Small intestine (tissue), 7 donors: Measurements from ENCODE around the gene B4GALNT4. TPM values are rescaled to one million over a fixed set of nuclear protein-coding genes. Genes with fewer than 3 reads are reported as not detected.

ENCODE experiments used
- DNase-seq, 2 donors: peaks; one replicate each; pipeline versions ENCODE4 v3.0.0 to v3.0.0-alpha.2; 2013
- FAIRE-seq: peaks from 2 replicates; lab custom pipeline; 2012; peaks lifted over from hg19 to GRCh38; lab: Jason Lieb, UNC
- H3K27ac ChIP-seq, 3 donors: one replicate each; pipeline ENCODE4 v1.5.1; 2013; ENCODE audit warnings: low read length in 2 of 3, mild to moderate bottlenecking in 2 of 3, control low read depth in 1 of 3, inconsistent platforms in 1 of 3, low read depth in 1 of 3, moderate library complexity in 1 of 3
- H3K27me3 ChIP-seq, 3 donors: one replicate each; pipeline ENCODE4 v1.6.1; 2013; ENCODE audit warnings: low read length in 3 of 3, inconsistent platforms in 1 of 3; ENCODE audit not compliant: control insufficient read depth in 3 of 3, insufficient read depth in 3 of 3
- H3K36me3 ChIP-seq, 3 donors: one replicate each; pipeline ENCODE4 v1.6.1; 2013; ENCODE audit warnings: low read length in 3 of 3, inconsistent platforms in 1 of 3, low read depth in 1 of 3, mild to moderate bottlenecking in 1 of 3, moderate library complexity in 1 of 3; ENCODE audit not compliant: control insufficient read depth in 3 of 3, insufficient read depth in 2 of 3
- H3K4me1 ChIP-seq, 3 donors: one replicate each; pipeline ENCODE4 v1.6.1; 2013; ENCODE audit warnings: low read length in 2 of 3, inconsistent platforms in 1 of 3, low read depth in 1 of 3, mild to moderate bottlenecking in 1 of 3, moderate library complexity in 1 of 3; ENCODE audit not compliant: control insufficient read depth in 3 of 3, insufficient read depth in 2 of 3
- H3K4me3 ChIP-seq, 3 donors: one replicate each; pipeline ENCODE4 v1.5.1; 2013; ENCODE audit warnings: low read length in 3 of 3, control low read depth in 1 of 3, inconsistent platforms in 1 of 3, low read depth in 1 of 3, mild to moderate bottlenecking in 1 of 3, moderate library complexity in 1 of 3
- H3K9me3 ChIP-seq, 2 donors: one replicate each; pipeline ENCODE4 v1.6.1; 2013; ENCODE audit warnings: low read depth in 1 of 2, low read length in 1 of 2; ENCODE audit not compliant: control insufficient read depth in 2 of 2, insufficient read depth in 1 of 2
- WGBS, 3 donors: extraction: QIAGEN DNeasy Blood & Tissue Kit; methylation state at CpG; one replicate each; pipeline ENCODE4 v1.1.7; 2013; 5-methylcytosine and 5-hydroxymethylcytosine counted together
- polyA plus RNA-seq, 4 donors: library from polyadenylated mRNA; stranded (reverse) in 3 of 4; unstranded in 1 of 4; fragments of 200-250 nt in 3 of 4; fragments of 120-200 nt in 1 of 4; gene quantifications; one replicate each; pipeline versions ENCODE4 v1.2.1 to v1.2.3, GENCODE V29; 2013
- donor health status: healthy with polysubstance abuse.
- donor health status: control.
- donor health status: control.
- donor health status: Bipolar disorder and iron deficiency.
- donor health status: healthy.

Gene B4GALNT4
- polyA plus RNA-seq, 4 donors, result 4.5 to 23.8 (median 7.5) TPM

GRCh38 chr11:428295-428694 is 59.0 kb downstream of the B4GALNT4 start:
- 92 to 93% (median 92%) methylated on average over 22 to 24 of the region's 24 CpGs for WGBS, 3 donors
- Histone ChIP-seq H3K36me3 (peaks cover 0 to 68% (median 9%) of the 10 kb centered on the region in 3 donors), H3K4me1 (no peaks in the 10 kb centered on the region), H3K27ac (no peak overlapping the region), H3K9me3 (no peaks in the 10 kb centered on the region), H3K4me3 (no peak overlapping the region), H3K27me3 (no peaks in the 10 kb centered on the region)
- FAIRE-seq (no peak), DNase-seq (no peak)

GRCh38 chr11:429391-429790 is 60.1 kb downstream of the B4GALNT4 start:
- Histone ChIP-seq H3K36me3 (peaks cover 0 to 71% (median 9%) of the 10 kb centered on the region in 3 donors), H3K4me3 (no peak overlapping the region), H3K4me1 (no peaks in the 10 kb centered on the region), H3K27me3 (no peaks in the 10 kb centered on the region), H3K9me3 (no peaks in the 10 kb centered on the region), H3K27ac (no peak overlapping the region)
- FAIRE-seq, result no peak
- no peak for DNase-seq
- WGBS, 3 donors, result 88 to 94% (median 89%) methylated on average over 17 to 27 of the region's 27 CpGs

DNA sequence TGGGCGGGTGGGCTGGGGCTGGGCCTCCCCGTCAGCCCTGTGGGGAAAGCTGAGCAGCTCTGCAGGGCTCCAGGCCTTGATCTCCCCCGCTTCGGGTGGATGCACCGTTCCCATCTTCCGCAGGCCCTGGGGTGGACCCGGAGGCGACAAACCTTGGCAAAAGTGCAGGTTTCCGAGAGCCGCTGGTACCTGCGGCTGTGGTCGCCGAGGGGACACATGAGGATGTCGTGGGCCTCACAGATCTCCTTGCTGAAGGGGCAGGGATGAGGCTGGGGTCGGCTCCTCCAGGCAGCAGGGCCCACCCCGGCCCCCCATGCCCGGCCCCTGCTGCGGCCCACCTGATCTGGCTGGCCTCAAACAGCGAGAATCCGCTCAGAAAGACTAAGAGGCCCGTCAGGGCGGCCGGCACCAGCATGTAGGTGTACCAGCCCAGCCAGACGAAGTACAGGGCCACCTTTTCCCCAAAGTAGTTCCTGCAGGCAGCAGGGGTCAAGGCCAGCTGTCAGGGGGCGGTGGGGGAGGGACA is 60.7 kb downstream of the B4GALNT4 start:
- FAIRE-seq (no peak), DNase-seq (no peak)
- H3K4me3 ChIP-seq, result no peak overlapping the region
- H3K4me1 ChIP-seq, result no peaks in the 10 kb centered on the region
- no peak overlapping the region for H3K27ac ChIP-seq
- no peaks in the 10 kb centered on the region for H3K27me3 ChIP-seq
- no peaks in the 10 kb centered on the region for H3K9me3 ChIP-seq
- H3K36me3 ChIP-seq, result peaks cover 0 to 76% (median 9%) of the 10 kb centered on the region in 3 donors
- WGBS, 3 donors, result 65 to 78% (median 73%) methylated on average over 19 to 25 of the region's 25 CpGs

Other genes with a start within 250 kb of the B4GALNT4 start
- gene SCGB1C1, start 176.4 kb upstream of the B4GALNT4 start, polyA plus RNA-seq, result not detected
- gene BET1L, start 162.1 kb upstream of the B4GALNT4 start, polyA plus RNA-seq, result 10 to 100 TPM; 30.4 to 58.2 (median 35.5) TPM
- gene RIC8A, start 161.8 kb upstream of the B4GALNT4 start, polyA plus RNA-seq, result 10 to 100 TPM; 57.8 to 64.3 (median 60.9) TPM
- gene SIRT3, start 133.2 kb upstream of the B4GALNT4 start, polyA plus RNA-seq, result 10 to 100 TPM; 15.9 to 46.7 (median 19.6) TPM
- 100 to 1,000 TPM; 104 to 159 (median 149) TPM for gene PSMD13, start 132.5 kb upstream of the B4GALNT4 start, polyA plus RNA-seq
- gene NLRP6, start 91.1 kb upstream of the B4GALNT4 start, polyA plus RNA-seq, result 10 to 100 TPM; 42.2 to 81.5 (median 58.7) TPM
- 100 to 1,000 TPM in 3 of 4 donors, 10 to 100 TPM in 1; 86.9 to 154 (median 122) TPM for gene PGGHG, start 80.4 kb upstream of the B4GALNT4 start, polyA plus RNA-seq
- gene IFITM5, start 70.0 kb upstream of the B4GALNT4 start, polyA plus RNA-seq, result under 1 TPM in 1 of 4 donors, not detected in 3; 0.90 TPM
- gene IFITM2, start 61.7 kb upstream of the B4GALNT4 start, polyA plus RNA-seq, result 100 to 1,000 TPM in 1 of 4 donors, 10 to 100 TPM in 3; 21.7 to 490 (median 51.9) TPM
- 100 to 1,000 TPM in 2 of 4 donors, 10 to 100 TPM in 1, 1 to 10 TPM in 1; 8.9 to 520 (median 146) TPM for gene IFITM1, start 55.5 kb upstream of the B4GALNT4 start, polyA plus RNA-seq
- 1,000 to 10,000 TPM in 1 of 4 donors, 100 to 1,000 TPM in 2, 10 to 100 TPM in 1; 49.2 to 1,181 (median 147) TPM for gene IFITM3, start 48.6 kb upstream of the B4GALNT4 start, polyA plus RNA-seq
- 100 to 1,000 TPM in 2 of 4 donors, 10 to 100 TPM in 2; 72.5 to 152 (median 111) TPM for gene PKP3, start 24.7 kb downstream of the B4GALNT4 start, polyA plus RNA-seq
- gene SIGIRR, start 45.5 kb downstream of the B4GALNT4 start, polyA plus RNA-seq, result 100 to 1,000 TPM in 2 of 4 donors, 10 to 100 TPM in 2; 87.3 to 219 (median 156) TPM
- gene ANO9, start 72.5 kb downstream of the B4GALNT4 start, polyA plus RNA-seq, result 100 to 1,000 TPM in 3 of 4 donors, 10 to 100 TPM in 1; 84.7 to 363 (median 220) TPM
- gene PTDSS2, start 80.8 kb downstream of the B4GALNT4 start, polyA plus RNA-seq, result 10 to 100 TPM in 3 of 4 donors, 1 to 10 TPM in 1; 9.5 to 20.3 (median 15.4) TPM
- gene RNH1, start 137.7 kb downstream of the B4GALNT4 start, polyA plus RNA-seq, result 100 to 1,000 TPM in 2 of 4 donors, 10 to 100 TPM in 2; 80.9 to 120 (median 100) TPM
- gene HRAS, start 166.1 kb downstream of the B4GALNT4 start, polyA plus RNA-seq, result 100 to 1,000 TPM in 2 of 4 donors, 10 to 100 TPM in 2; 23.6 to 142 (median 92.7) TPM
- 1 to 10 TPM in 2 of 4 donors, under 1 TPM in 2; 0.54 to 2.7 (median 1.0) TPM for gene LRRC56, start 168.0 kb downstream of the B4GALNT4 start, polyA plus RNA-seq
- gene LMNTD2, start 191.2 kb downstream of the B4GALNT4 start, polyA plus RNA-seq, result 10 to 100 TPM in 2 of 4 donors, 1 to 10 TPM in 2; 4.7 to 26.4 (median 11.9) TPM
- 100 to 1,000 TPM in 2 of 4 donors, 10 to 100 TPM in 2; 49.1 to 174 (median 120) TPM for gene RASSF7, start 191.5 kb downstream of the B4GALNT4 start, polyA plus RNA-seq
- gene PHRF1, start 207.0 kb downstream of the B4GALNT4 start, polyA plus RNA-seq, result 10 to 100 TPM; 14.6 to 43.3 (median 23.6) TPM
- gene IRF7, start 246.5 kb downstream of the B4GALNT4 start, polyA plus RNA-seq, result 100 to 1,000 TPM in 2 of 4 donors, 10 to 100 TPM in 2; 14.5 to 115 (median 73.1) TPM